HCT116 (cell line): ENCODE results near the gene KRT12.

Experiments
- CEBPB ChIP-seq: IDR thresholded peaks from 2 replicates; pipeline ENCODE4 v1.6.1; 2012; ENCODE audit warnings: low read depth
- CTCF ChIP-seq, 3 experiments: fragments of 200-600 bp in 1 of 3; sonication (generic) in 1 of 3; IDR thresholded peaks in 2 of 3; conservative IDR thresholded peaks in 1 of 3; 2 replicates each; pipeline ENCODE4 v1.5.1; 2012 to 2017; ENCODE audit warnings: low read depth in 2 of 3, low read length in 2 of 3, antibody characterized with exemption in 1 of 3, borderline replicate concordance in 1 of 3, control low read depth in 1 of 3, mild to moderate bottlenecking in 1 of 3, mixed read lengths in 1 of 3, mixed run types in 1 of 3, moderate library complexity in 1 of 3; ENCODE audit not compliant: insufficient read depth in 1 of 3
- EZH2 ChIP-seq: fragments of 200-600 bp; sonication (generic); IDR thresholded peaks from 2 replicates; pipeline ENCODE4 v1.6.1; 2017; ENCODE audit warnings: antibody characterized with exemption, mixed run types
- POLR2A ChIP-seq: IDR thresholded peaks from 2 replicates; pipeline ENCODE4 v1.7.0; 2011; ENCODE audit warnings: borderline replicate concordance; ENCODE audit not compliant: insufficient read depth, insufficient read length; ENCODE audit errors: extremely low read depth
- POLR2AphosphoS5 ChIP-seq: IDR thresholded peaks from 2 replicates; pipeline ENCODE4 v1.6.1; 2011; ENCODE audit warnings: mild to moderate bottlenecking, low read depth, low read length, moderate library complexity
- SIN3A ChIP-seq: IDR thresholded peaks from 2 replicates; pipeline ENCODE4 v1.6.1; 2012; ENCODE audit warnings: low read depth

- TF ChIP-seq SIN3A = peak; percentile 58
- no peak for TF ChIP-seq EZH2
- no peak; the same call in 1 of the 2 replicates for TF ChIP-seq POLR2AphosphoS5
- TF ChIP-seq CTCF (IDR thresholded peaks at IDR 0.05 in 2 of 3, conservative IDR thresholded peaks at IDR 0.05 in 1 of 3; ENCODE audit: borderline replicate concordance in 1 of 3, insufficient read depth in 1 of 3, low read depth in 2 of 3, low read length in 2 of 3) = no peak
- TF ChIP-seq POLR2A = no peak
- peak; percentile 97 for TF ChIP-seq CEBPB
Measured at GRCh38 chr17:40854175-40854814, 12.7 kb downstream of the KRT12 start.
